ENCODE data around the gene ITPR1. TPM values are rescaled to one million over a fixed set of nuclear protein-coding genes. Genes with fewer than 3 reads are reported as not detected.

The ITPR1 gene
- polyA plus RNA-seq, 1 of the 3 experiments (the other 2 are of a cell fraction), result 5.9 TPM

- Histone ChIP-seq H3K9me3 (no peaks in the 10 kb centered on the region), H2AFZ (ENCODE audit: low read depth) (no peak overlapping the region), H3K79me2 (ENCODE audit: insufficient read depth) (no peaks in the 10 kb centered on the region), H3F3A (replicated peaks; ENCODE audit: insufficient read depth) (no peaks in the 10 kb centered on the region), H3K9ac (no peak overlapping the region), H3K27me3 (ENCODE audit: insufficient read depth) (no peaks in the 10 kb centered on the region), H3K36me3 (replicated peaks in 1 of 2; ENCODE audit: control insufficient read depth in 1 of 2, insufficient read depth in 2 of 2, low read length in 1 of 2) (peaks cover 0 to 7% of the 10 kb centered on the region in 2 experiments), H3K27ac (ENCODE audit: low read depth in 2 of 2, low read length in 1 of 2) (no peak overlapping the region), H3K4me2 (no peak overlapping the region), H3K4me1 (ENCODE audit: control insufficient read depth in 1 of 2, insufficient read depth in 2 of 2, low read depth in 1 of 2, low read length in 1 of 2) (no peaks in the 10 kb centered on the region), H3K9me2 (no peaks in the 10 kb centered on the region), H3K4me3 (ENCODE audit: low read depth in 2 of 2, low read length in 1 of 2) (no peak overlapping the region), H4K20me1 (ENCODE audit: insufficient read depth) (no peaks in the 10 kb centered on the region)
- DNase-seq, result no peak
- POLR2A ChIA-PET, result no interaction called here
- 82% methylated on average over 2 of the region's 2 CpGs for WGBS (ENCODE audit: low lambda C conversion rate)
- CTCF ChIA-PET, result interaction anchor here (0.7 to 5.1 kb wide), 2 partner anchors 286 to 345 kb away, joined by 3 to 31 read pairs; no protein-coding TSS in a partner anchor
- TF ChIP-seq REST (IDR thresholded peaks at IDR 0.05; ENCODE audit: low read depth, low read length) (no peak), MXI1 (IDR thresholded peaks at IDR 0.05; ENCODE audit: low read depth, low read length) (no peak), FOXM1 (IDR thresholded peaks at IDR 0.05; ENCODE audit: low read depth) (no peak), RCOR1 (IDR thresholded peaks at IDR 0.05; ENCODE audit: low read length) (no peak), EP300 (IDR thresholded peaks at IDR 0.05; ENCODE audit: borderline replicate concordance in 1 of 2, low read depth in 1 of 2, low read length in 1 of 2) (no peak), YY1 (IDR thresholded peaks at IDR 0.05; ENCODE audit: low read depth) (no peak), RFX5 (IDR thresholded peaks at IDR 0.05; ENCODE audit: low read length) (no peak), POLR2AphosphoS5 (IDR thresholded peaks at IDR 0.05; ENCODE audit: low read depth, low read length) (no peak), JUND (IDR thresholded peaks at IDR 0.05) (no peak), SIN3A (IDR thresholded peaks at IDR 0.05; ENCODE audit: borderline replicate concordance, low read depth, low read length) (no peak), EZH2phosphoT487 (IDR thresholded peaks at IDR 0.05; ENCODE audit: borderline replicate concordance, low read depth) (no peak), TEAD4 (IDR thresholded peaks at IDR 0.05; ENCODE audit: borderline replicate concordance, insufficient read depth) (no peak), MAX (IDR thresholded peaks at IDR 0.05; ENCODE audit: low read depth) (no peak), CHD2 (IDR thresholded peaks at IDR 0.05; ENCODE audit: low read length, partially characterized antibody) (no peak), TAF1 (IDR thresholded peaks at IDR 0.05; ENCODE audit: borderline replicate concordance, low read depth, low read length) (no peak), SMC3 (IDR thresholded peaks at IDR 0.05; ENCODE audit: low read depth, low read length) (no peak), CTCF (IDR thresholded peaks at IDR 0.05) (no peak)
- TF ChIP-seq, protein P1, sequence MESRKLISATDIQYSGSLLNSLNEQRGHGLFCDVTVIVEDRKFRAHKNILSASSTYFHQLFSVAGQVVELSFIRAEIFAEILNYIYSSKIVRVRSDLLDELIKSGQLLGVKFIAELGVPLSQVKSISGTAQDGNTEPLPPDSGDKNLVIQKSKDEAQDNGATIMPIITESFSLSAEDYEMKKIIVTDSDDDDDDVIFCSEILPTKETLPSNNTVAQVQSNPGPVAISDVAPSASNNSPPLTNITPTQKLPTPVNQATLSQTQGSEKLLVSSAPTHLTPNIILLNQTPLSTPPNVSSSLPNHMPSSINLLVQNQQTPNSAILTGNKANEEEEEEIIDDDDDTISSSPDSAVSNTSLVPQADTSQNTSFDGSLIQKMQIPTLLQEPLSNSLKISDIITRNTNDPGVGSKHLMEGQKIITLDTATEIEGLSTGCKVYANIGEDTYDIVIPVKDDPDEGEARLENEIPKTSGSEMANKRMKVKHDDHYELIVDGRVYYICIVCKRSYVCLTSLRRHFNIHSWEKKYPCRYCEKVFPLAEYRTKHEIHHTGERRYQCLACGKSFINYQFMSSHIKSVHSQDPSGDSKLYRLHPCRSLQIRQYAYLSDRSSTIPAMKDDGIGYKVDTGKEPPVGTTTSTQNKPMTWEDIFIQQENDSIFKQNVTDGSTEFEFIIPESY (IDR thresholded peaks at IDR 0.05; ENCODE audit: borderline replicate concordance, low read depth), result no peak
Observed at GRCh38 chr3:4637265-4637664, 144.1 kb downstream of the ITPR1 start.

Data from SK-N-SH (cell line).